Karpas-422 (cell line): ENCODE data around the gene GJE1. TPM values are rescaled to one million over a fixed set of nuclear protein-coding genes. Genes with fewer than 3 reads are reported as not detected.
"Not testable (repeated sequence)": the region's sequence is repeated elsewhere in the genome, so short reads cannot be mapped to it uniquely, and the experiment has no call there.

Source experiments
- DNase-seq: peaks from one replicate; pipeline ENCODE4 v3.0.0-alpha.2; 2015
- H2AFZ ChIP-seq: fragments of 200-600 bp; sonication (generic); 2 replicates; pipeline ENCODE4 v1.6.1; 2014; ENCODE audit warnings: antibody characterized with exemption, low read length, mixed read lengths
- H3K27ac ChIP-seq: fragments of 200-600 bp; sonication (generic); 2 replicates; pipeline ENCODE4 v1.5.1; 2014; ENCODE audit warnings: mild to moderate bottlenecking, low read length, moderate library complexity
- H3K27me3 ChIP-seq: fragments of 200-600 bp; sonication (generic); 2 replicates; pipeline ENCODE4 v1.6.1; 2014; ENCODE audit warnings: low read length, mixed read lengths
- H3K36me3 ChIP-seq: fragments of 200-600 bp; sonication (generic); 2 replicates; pipeline ENCODE4 v1.6.1; 2014; ENCODE audit warnings: low read length, mixed read lengths; ENCODE audit not compliant: insufficient read depth
- H3K4me1 ChIP-seq: fragments of 200-600 bp; sonication (generic); 2 replicates; pipeline ENCODE4 v1.6.1; 2014; ENCODE audit warnings: mild to moderate bottlenecking, low read length, mixed read lengths
- H3K4me2 ChIP-seq: fragments of 200-600 bp; sonication (generic); 2 replicates; pipeline ENCODE4 v1.6.1; 2014; ENCODE audit warnings: low read length, low read depth, mild to moderate bottlenecking; ENCODE audit not compliant: poor library complexity, severe bottlenecking
- H3K4me3 ChIP-seq: fragments of 200-600 bp; sonication (generic); 2 replicates; pipeline ENCODE4 v1.5.1; 2014; ENCODE audit warnings: mild to moderate bottlenecking, antibody characterized with exemption, low read length, mixed read lengths
- H3K79me2 ChIP-seq: fragments of 200-600 bp; sonication (generic); 2 replicates; pipeline ENCODE4 v1.6.1; 2014; ENCODE audit warnings: mild to moderate bottlenecking, low read length, mixed read lengths
- H3K9ac ChIP-seq: fragments of 200-600 bp; sonication (generic); 2 replicates; pipeline ENCODE4 v1.6.0; 2014; ENCODE audit warnings: low read length
- H3K9me2 ChIP-seq: fragments of 200-600 bp; sonication (generic), shearing (Covaris generic); replicated peaks from 2 replicates; pipeline ENCODE4 v1.6.0; 2014; ENCODE audit warnings: mild to moderate bottlenecking, low read length, moderate library complexity; ENCODE audit not compliant: insufficient read depth
- H3K9me3 ChIP-seq: fragments of 300-700, 200-600 bp; sonication (generic); 2 replicates; pipeline ENCODE4 v1.6.1; 2014; ENCODE audit warnings: low read length, mixed read lengths
- H4K20me1 ChIP-seq: fragments of 200-600 bp; sonication (generic); 2 replicates; pipeline ENCODE4 v1.6.1; 2014; ENCODE audit warnings: mild to moderate bottlenecking, antibody characterized with exemption, low read length, low read depth; ENCODE audit not compliant: insufficient read depth
- total RNA-seq: library from RNA; depleted of rRNA; stranded (reverse); fragments of >200 nt; shearing (Covaris generic); gene quantifications from 2 replicates; pipeline ENCODE4 v1.2.3, GENCODE V29; 2014; ENCODE audit warnings: low replicate concordance; rRNA removed

The GJE1 gene, protein sequence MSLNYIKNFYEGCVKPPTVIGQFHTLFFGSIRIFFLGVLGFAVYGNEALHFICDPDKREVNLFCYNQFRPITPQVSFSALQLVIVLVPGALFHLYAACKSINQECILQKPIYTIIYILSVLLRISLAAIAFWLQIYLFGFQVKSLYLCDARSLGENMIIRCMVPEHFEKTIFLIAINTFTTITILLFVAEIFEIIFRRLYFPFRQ
- total RNA-seq = not detected in 2 replicates

DNA sequence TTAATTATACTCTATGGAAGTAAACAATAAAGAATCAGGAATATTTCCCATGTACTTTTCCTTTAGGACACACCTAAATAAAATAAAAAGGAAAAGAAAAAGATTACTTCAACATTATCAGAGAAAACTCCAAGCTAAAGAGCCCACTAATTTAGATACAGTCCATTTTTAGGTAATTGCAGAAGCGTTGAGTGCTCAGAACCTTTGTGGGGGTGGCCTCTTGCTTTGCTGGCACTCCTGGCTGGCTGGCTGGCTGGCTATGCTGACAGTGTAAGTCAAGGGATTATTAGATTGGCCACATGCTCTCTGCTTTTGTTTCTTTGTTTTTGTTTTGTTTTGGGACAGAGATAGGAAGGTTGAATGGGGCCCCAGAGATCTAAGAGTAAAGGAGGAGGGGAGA, at the start of gene GJE1:
GJE1 (plus strand) TSS at position 301 of the 400 bp plus-strand sequence. CDS start 234 bp downstream, outside the sequence.
- Histone ChIP-seq H3K9ac (no peak within 1 kb of the TSS), H2AFZ (no peak within 1 kb of the TSS), H3K27me3 (no peaks in the 10 kb centered on the region), H3K27ac (no peak within 1 kb of the TSS), H3K36me3 (no peaks in the 10 kb centered on the region), H3K4me3 (no peak within 1 kb of the TSS), H3K79me2 (no peaks in the 10 kb centered on the region), H3K4me1 (no peaks in the 10 kb centered on the region), H4K20me1 (no peaks in the 10 kb centered on the region), H3K4me2 (no peak within 1 kb of the TSS), H3K9me3 (no peaks in the 10 kb centered on the region), H3K9me2 (no peaks in the 10 kb centered on the region)
- DNase-seq = no peak

DNA sequence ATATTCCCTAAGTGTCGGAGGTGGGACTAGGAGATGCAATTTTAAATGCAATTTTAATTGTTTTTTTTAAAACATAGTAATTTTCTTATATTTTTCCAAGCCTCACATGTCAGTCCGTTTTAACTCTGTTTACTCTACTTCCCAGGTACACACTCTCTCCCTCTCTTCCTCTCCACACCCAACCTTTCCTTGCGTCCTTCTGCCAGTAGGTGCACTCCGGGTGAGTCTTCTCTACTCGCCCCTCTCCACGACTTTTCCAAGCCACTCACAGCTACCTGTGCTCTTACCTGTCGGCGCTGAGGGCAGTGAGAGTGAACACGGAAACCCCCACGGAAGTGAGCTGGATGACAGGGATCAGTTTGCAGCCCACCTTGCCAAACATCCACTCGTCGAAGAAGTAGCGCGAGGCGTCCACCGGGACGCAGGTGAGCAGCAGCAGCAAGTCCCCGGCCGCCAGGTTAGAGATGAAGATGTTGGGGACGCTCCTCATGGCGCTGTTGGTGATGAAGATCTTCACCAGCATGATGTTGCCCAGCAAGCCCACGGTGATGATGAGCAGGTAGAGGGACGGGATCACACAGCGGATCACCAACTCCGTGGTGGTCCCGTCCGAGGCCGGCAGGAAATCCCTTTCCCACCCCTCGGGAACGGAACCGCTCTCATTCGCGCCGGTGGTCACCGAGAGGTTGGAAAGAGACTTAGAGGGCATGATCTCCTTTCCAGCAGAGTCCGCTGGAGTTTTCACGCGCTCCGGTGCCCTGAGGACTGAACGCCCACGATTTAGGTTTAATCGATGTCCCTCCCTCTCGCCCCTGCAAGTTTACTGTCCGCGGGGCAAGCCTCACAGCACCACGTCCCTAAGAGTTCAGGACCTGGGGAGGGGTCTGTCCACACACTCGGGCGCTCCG, 44.5 kb upstream of the GJE1 start:
- Histone ChIP-seq H2AFZ (no peak overlapping the region), H3K27me3 (no peaks in the 10 kb centered on the region), H3K4me1 (no peaks in the 10 kb centered on the region), H3K4me2 (no peak overlapping the region), H3K4me3 (no peak overlapping the region), H4K20me1 (no peaks in the 10 kb centered on the region), H3K9ac (no peak overlapping the region), H3K9me2 (no peaks in the 10 kb centered on the region), H3K79me2 (no peaks in the 10 kb centered on the region), H3K27ac (no peak overlapping the region), H3K36me3 (no peaks in the 10 kb centered on the region), H3K9me3 (no peaks in the 10 kb centered on the region)
- no peak for DNase-seq

DNA sequence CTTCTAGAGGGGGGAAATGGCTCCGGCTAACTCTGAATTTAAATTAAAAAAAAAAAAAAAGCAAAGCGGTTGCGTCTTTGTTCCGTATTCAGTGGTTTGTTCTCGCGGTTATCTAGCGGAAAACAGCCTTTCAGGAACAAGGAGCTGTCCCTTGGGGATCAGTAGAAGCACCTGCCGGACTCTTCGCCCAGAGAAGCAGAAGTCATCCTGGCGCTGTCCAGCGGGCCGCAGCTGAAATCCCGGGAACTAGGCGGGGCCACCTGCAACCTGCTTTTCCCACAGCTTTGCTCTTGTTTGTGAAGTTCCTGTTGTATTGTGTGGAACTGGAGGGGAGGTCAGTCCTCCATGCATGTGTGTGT, 43.9 kb upstream of the GJE1 start:
- H3K4me3 ChIP-seq = no peak overlapping the region
- H3K9me3 ChIP-seq = no peaks in the 10 kb centered on the region
- no peaks in the 10 kb centered on the region for H3K27me3 ChIP-seq
- no peaks in the 10 kb centered on the region for H4K20me1 ChIP-seq
- no peaks in the 10 kb centered on the region for H3K79me2 ChIP-seq
- H3K9ac ChIP-seq = no peak overlapping the region
- H2AFZ ChIP-seq = no peak overlapping the region
- H3K27ac ChIP-seq = no peak overlapping the region
- H3K36me3 ChIP-seq = no peaks in the 10 kb centered on the region
- no peak overlapping the region for H3K4me2 ChIP-seq
- no peak for DNase-seq
- no peaks in the 10 kb centered on the region for H3K9me2 ChIP-seq
- H3K4me1 ChIP-seq = no peaks in the 10 kb centered on the region

DNA sequence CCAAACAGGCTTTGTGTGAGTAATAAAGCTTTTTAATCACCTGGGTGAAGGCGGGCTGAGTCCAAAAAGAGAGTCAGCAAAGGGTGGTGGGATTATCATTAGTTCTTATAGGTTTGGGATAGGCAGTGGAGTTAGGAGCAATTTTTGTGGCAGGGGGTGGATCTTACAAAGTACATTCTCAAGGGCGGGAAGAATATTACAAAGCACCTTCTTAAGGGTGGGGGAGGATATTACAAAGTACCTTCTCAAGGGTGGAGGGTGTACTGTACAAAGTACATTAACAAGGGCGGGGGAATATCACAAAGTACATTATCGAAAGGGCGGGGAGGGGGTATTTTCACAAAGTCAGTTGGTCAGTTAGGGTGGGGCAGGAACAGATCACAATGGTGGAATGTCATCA, 27.9 kb upstream of the GJE1 start:
- H3K79me2 ChIP-seq, H3K27ac ChIP-seq, H3K9me2 ChIP-seq, H3K9ac ChIP-seq, H4K20me1 ChIP-seq, DNase-seq, H3K4me3 ChIP-seq, H3K36me3 ChIP-seq, H2AFZ ChIP-seq, H3K27me3 ChIP-seq, H3K4me2 ChIP-seq, H3K9me3 ChIP-seq, H3K4me1 ChIP-seq: not testable (repeated sequence)

DNA sequence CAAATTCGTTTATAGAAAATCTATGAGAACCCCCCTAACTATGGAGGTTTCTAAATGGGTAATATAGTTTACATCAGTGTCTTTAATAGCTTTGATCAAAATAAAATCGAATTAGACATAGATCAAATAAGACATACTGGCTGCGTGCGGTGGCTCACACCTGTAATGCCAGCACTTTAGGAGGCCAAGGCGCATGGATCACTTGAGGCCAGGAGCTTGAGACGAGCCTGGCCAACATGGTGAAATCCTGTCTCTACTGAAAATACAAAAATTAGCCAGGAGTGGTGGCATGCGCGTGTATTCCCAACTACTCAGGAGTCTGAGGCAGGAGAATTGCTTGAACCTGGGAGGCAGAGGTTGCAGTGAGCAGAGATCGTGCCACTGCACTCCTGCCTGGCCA, 21.9 kb upstream of the GJE1 start:
- H3K27me3 ChIP-seq, H3K4me3 ChIP-seq, DNase-seq: not testable (repeated sequence)

DNA sequence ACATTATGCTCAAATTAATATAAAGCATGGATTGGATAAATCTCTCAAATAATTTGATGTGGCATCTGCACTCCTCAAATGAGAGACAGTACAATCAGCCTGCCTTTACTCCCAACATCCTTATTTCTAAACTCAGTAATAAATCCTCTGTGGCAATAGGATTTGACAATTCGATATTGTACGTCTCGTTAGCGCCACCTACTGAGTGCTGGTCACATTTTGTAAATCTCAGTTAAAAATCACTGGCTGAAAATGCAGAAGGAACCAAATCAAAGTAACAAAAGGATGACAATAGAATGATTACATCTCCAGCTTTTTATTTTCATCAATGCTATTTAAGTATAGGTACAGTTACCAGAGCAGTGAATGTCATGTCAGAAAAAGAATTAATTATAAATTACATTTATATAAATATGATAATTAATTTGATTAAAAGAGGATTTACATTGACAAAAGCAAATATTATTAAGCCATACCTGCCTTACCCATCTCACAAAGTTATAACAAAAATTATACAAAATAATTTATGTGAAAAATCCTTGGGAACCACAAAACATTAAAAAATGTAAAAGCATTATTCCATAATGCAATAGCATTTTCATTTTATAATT, 20.2 kb upstream of the GJE1 start:
- Histone ChIP-seq H3K9me3 (no peaks in the 10 kb centered on the region), H3K9ac (no peak overlapping the region), H3K27ac (no peak overlapping the region), H3K36me3 (no peaks in the 10 kb centered on the region), H3K79me2 (no peaks in the 10 kb centered on the region), H3K4me3 (no peak overlapping the region), H2AFZ (no peak overlapping the region), H3K4me2 (no peak overlapping the region), H3K9me2 (no peaks in the 10 kb centered on the region), H3K27me3 (no peaks in the 10 kb centered on the region), H4K20me1 (no peaks in the 10 kb centered on the region), H3K4me1 (no peaks in the 10 kb centered on the region)
- DNase-seq = peak; percentile 88

More for the DNA sequence above, 21.9 kb upstream of the GJE1 start:
- not testable (repeated sequence) for H3K9ac ChIP-seq, H3K36me3 ChIP-seq, H3K79me2 ChIP-seq, H4K20me1 ChIP-seq, H3K4me2 ChIP-seq, H2AFZ ChIP-seq, H3K4me1 ChIP-seq, H3K9me3 ChIP-seq, H3K9me2 ChIP-seq, H3K27ac ChIP-seq

DNA sequence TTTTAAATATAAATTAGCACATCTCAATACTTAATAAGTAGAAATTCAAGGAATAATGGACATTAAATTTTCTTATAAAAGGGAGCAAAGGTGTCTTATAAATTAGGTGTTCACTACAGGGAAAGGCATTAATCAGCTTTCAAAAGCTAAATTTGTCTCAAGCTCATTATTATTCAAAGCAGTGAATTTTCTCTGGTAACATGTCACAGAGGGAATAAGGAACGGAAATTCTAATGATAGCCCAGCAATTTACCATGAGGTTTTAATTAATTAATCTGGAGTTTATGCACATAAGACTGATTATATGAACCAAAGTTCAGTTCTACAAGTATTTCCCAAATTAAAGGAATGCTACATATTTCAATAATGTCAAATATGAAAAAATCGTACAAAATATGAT, 15.4 kb upstream of the GJE1 start:
- Histone ChIP-seq H3K4me3 (no peak overlapping the region), H3K9ac (no peak overlapping the region), H3K36me3 (no peaks in the 10 kb centered on the region), H4K20me1 (no peaks in the 10 kb centered on the region), H2AFZ (no peak overlapping the region), H3K9me3 (no peaks in the 10 kb centered on the region), H3K27ac (no peak overlapping the region), H3K4me1 (no peaks in the 10 kb centered on the region), H3K27me3 (no peaks in the 10 kb centered on the region), H3K9me2 (no peaks in the 10 kb centered on the region), H3K4me2 (no peak overlapping the region), H3K79me2 (no peaks in the 10 kb centered on the region)
- no peak for DNase-seq

DNA sequence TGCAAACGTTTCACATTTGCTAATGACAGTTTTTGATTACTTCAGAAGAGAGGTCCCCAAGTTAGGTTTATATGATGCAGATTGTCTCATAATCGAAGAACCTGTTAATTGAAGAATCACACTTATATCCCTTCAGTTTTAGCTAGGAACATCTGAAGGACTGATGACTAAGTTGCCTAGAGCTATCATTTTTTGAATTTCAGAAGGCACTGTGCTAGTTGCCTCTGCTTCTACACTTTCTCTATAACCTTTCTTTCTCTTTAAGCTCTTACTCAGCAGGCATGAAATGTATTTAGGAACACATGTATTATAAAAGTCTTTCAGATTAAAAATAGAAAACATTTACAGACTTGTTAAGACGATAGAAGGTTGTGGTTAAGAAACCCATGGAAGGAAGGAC, 14.4 kb upstream of the GJE1 start:
- no peaks in the 10 kb centered on the region for H3K27me3 ChIP-seq

More for the DNA sequence above, 14.4 kb upstream of the GJE1 start:
- H2AFZ ChIP-seq = no peak overlapping the region
- H3K9ac ChIP-seq = no peak overlapping the region
- DNase-seq = no peak
- no peak overlapping the region for H3K27ac ChIP-seq
- H3K9me2 ChIP-seq = no peaks in the 10 kb centered on the region
- no peaks in the 10 kb centered on the region for H3K4me1 ChIP-seq
- H4K20me1 ChIP-seq = no peaks in the 10 kb centered on the region
- no peaks in the 10 kb centered on the region for H3K79me2 ChIP-seq
- no peaks in the 10 kb centered on the region for H3K9me3 ChIP-seq
- H3K4me2 ChIP-seq = no peak overlapping the region
- no peak overlapping the region for H3K4me3 ChIP-seq
- no peaks in the 10 kb centered on the region for H3K36me3 ChIP-seq
